Keratinocyte (primary cell): ENCODE measurements around the gene DLEC1. TPM values are rescaled to one million over a fixed set of nuclear protein-coding genes. Genes with fewer than 3 reads are reported as not detected.

Source experiments
- DNase-seq: peaks from one replicate; pipeline ENCODE4 v3.0.0-alpha.2; 2011; ENCODE audit warnings: low read depth, missing footprints, low spot score
- FAIRE-seq: peaks from 2 replicates; lab custom pipeline; 2011; peaks lifted over from hg19 to GRCh38; lab: Jason Lieb, UNC
- H2AFZ ChIP-seq: 2 replicates; pipeline ENCODE4 v1.6.0; 2012; ENCODE audit warnings: low read length, control low read depth, inconsistent platforms; ENCODE audit not compliant: control insufficient read depth
- H3K27ac ChIP-seq: 2 replicates; pipeline ENCODE4 v1.5.1; 2011; ENCODE audit warnings: low read length; ENCODE audit not compliant: control insufficient read depth, insufficient read depth
- H3K27me3 ChIP-seq: 3 replicates; pipeline ENCODE4 v1.6.0; 2011; ENCODE audit warnings: low read length; ENCODE audit not compliant: control insufficient read depth, insufficient read depth; ENCODE audit errors: extremely low read depth
- H3K36me3 ChIP-seq, 2 experiments: 2 replicates in 1 of 2; 3 replicates in 1 of 2; pipeline ENCODE4 v1.5.1; 2011; ENCODE audit warnings: low read length in 2 of 2, mild to moderate bottlenecking in 1 of 2; ENCODE audit not compliant: control insufficient read depth in 2 of 2, insufficient read depth in 2 of 2; ENCODE audit errors: extremely low read depth in 1 of 2
- H3K4me1 ChIP-seq: 3 replicates; pipeline ENCODE4 v1.5.1; 2011; ENCODE audit warnings: low read length; ENCODE audit not compliant: control insufficient read depth, insufficient read depth; ENCODE audit errors: extremely low read depth
- H3K4me2 ChIP-seq: 3 replicates; pipeline ENCODE4 v1.6.0; 2011; ENCODE audit warnings: low read depth, low read length; ENCODE audit not compliant: control insufficient read depth, insufficient read depth; ENCODE audit errors: extremely low read depth
- H3K4me3 ChIP-seq, 3 experiments: fragments of 200-600 bp in 1 of 3; sonication (generic) in 1 of 3; 2 replicates in 2 of 3; 3 replicates in 1 of 3; pipeline ENCODE4 v1.5.1; 2011 to 2016; ENCODE audit warnings: low read length in 3 of 3, mild to moderate bottlenecking in 3 of 3, control low read depth in 2 of 3, inconsistent platforms in 1 of 3, low read depth in 1 of 3, mixed read lengths in 1 of 3, mixed run types in 1 of 3, moderate library complexity in 1 of 3; ENCODE audit not compliant: control insufficient read depth in 2 of 3, insufficient read depth in 2 of 3; ENCODE audit errors: extremely low read depth in 1 of 3
- H3K79me2 ChIP-seq: 2 replicates; pipeline ENCODE4 v1.6.0; 2012; ENCODE audit warnings: low read length; ENCODE audit not compliant: control insufficient read depth, insufficient read depth
- H3K9ac ChIP-seq: 3 replicates; pipeline ENCODE4 v1.6.0; 2011; ENCODE audit warnings: low read length; ENCODE audit not compliant: control insufficient read depth, insufficient read depth; ENCODE audit errors: extremely low read depth
- H3K9me1 ChIP-seq: 3 replicates; pipeline ENCODE4 v1.6.0; 2011; ENCODE audit warnings: low read length; ENCODE audit not compliant: control insufficient read depth, insufficient read depth; ENCODE audit errors: extremely low read depth
- H3K9me3 ChIP-seq: 2 replicates; pipeline ENCODE4 v1.5.1; 2012; ENCODE audit warnings: low read depth, low read length; ENCODE audit not compliant: control insufficient read depth
- H4K20me1 ChIP-seq: 3 replicates; pipeline ENCODE4 v1.6.0; 2011; ENCODE audit warnings: low read length; ENCODE audit not compliant: control insufficient read depth, insufficient read depth; ENCODE audit errors: extremely low read depth
- CTCF ChIP-seq, 3 experiments: IDR thresholded peaks in 1 of 3; conservative IDR thresholded peaks in 1 of 3; optimal IDR thresholded peaks in 1 of 3; 2 replicates in 2 of 3; 3 replicates in 1 of 3; pipeline versions ENCODE3 to v1.5.1; 2011; ENCODE audit warnings: low read length in 3 of 3, mild to moderate bottlenecking in 3 of 3, moderate library complexity in 2 of 3, control low read depth in 1 of 3, inconsistent platforms in 1 of 3; ENCODE audit not compliant: insufficient read depth in 2 of 3; ENCODE audit errors: extremely low read depth in 1 of 3
- EZH2 ChIP-seq: IDR thresholded peaks from one replicate; pipeline ENCODE4 v1.6.1; 2012; ENCODE audit warnings: inconsistent platforms, mild to moderate bottlenecking, low read length, moderate library complexity
- dilution Hi-C: fragments of 300-500 bp; cut with MboI; formaldehyde crosslinking; loops from one replicate; pipeline ENCODE4 v1.7.0; 2020; ENCODE audit warnings: low sequenced_read_pairs; ENCODE audit not compliant: extremely low pct_ligation_motif_present
- polyA plus RNA-seq, 5 experiments: library from polyadenylated mRNA; depleted of rRNA in 3 of 5; stranded (reverse) in 3 of 5; stranded (forward) in 1 of 5; unstranded in 1 of 5; fragments of >200 nt; gene quantifications; 1 replicate in 1 of 5; 2 replicates in 3 of 5; 3 replicates in 1 of 5; pipeline versions ENCODE4 v1.2.1 to v1.2.3, GENCODE V29; 2011 to 2012; ENCODE audit warnings: missing spikeins in 2 of 5, low read depth in 1 of 5, low replicate concordance in 1 of 5

Gene DLEC1
- polyA plus RNA-seq, 1 donor (not counting 4 experiments of a cell fraction or from before 2014, with no cell fraction given) = not detected

GRCh38 chr3:38004415-38005075, 34.5 kb upstream of the DLEC1 start:
- Histone ChIP-seq H3K4me2 (no peak overlapping the region), H4K20me1 (no peaks in the 10 kb centered on the region), H3K36me3 (peaks cover 2 to 18% of the 10 kb centered on the region in 2 experiments), H3K4me3 (no peak overlapping the region), H3K79me2 (no peaks in the 10 kb centered on the region), H3K27me3 (no peaks in the 10 kb centered on the region), H3K9me1 (no peaks in the 10 kb centered on the region), H3K9me3 (no peaks in the 10 kb centered on the region), H3K9ac (no peak overlapping the region), H3K4me1 (peaks cover 8% of the 10 kb centered on the region), H3K27ac (no peak overlapping the region), H2AFZ (no peak overlapping the region)
- TF ChIP-seq EZH2 (no peak), CTCF (optimal IDR thresholded peaks at IDR 0.05 in 1 of 3, IDR thresholded peaks at IDR 0.05 in 1 of 3, conservative IDR thresholded peaks at IDR 0.05 in 1 of 3; ENCODE audit: extremely low read depth in 1 of 3, insufficient read depth in 2 of 3, low read length in 3 of 3) (peak in 2 of 3 experiments; percentile 79 to 90)
- FAIRE-seq = peak; percentile 89
- DNase-seq = no peak
- dilution Hi-C loops = no loop called here

GRCh38 chr3:38005076-38006020, 33.7 kb upstream of the DLEC1 start:
- H3K4me3 ChIP-seq = no peak overlapping the region
- peaks cover 8% of the 10 kb centered on the region for H3K4me1 ChIP-seq
- no peaks in the 10 kb centered on the region for H3K79me2 ChIP-seq
- no peaks in the 10 kb centered on the region for H3K9me3 ChIP-seq
- H4K20me1 ChIP-seq = no peaks in the 10 kb centered on the region
- FAIRE-seq = no peak
- H2AFZ ChIP-seq = no peak overlapping the region
- H3K27ac ChIP-seq = no peak overlapping the region
- dilution Hi-C loops = no loop called here
- no peak overlapping the region for H3K4me2 ChIP-seq
- H3K27me3 ChIP-seq = no peaks in the 10 kb centered on the region
- H3K9me1 ChIP-seq = no peaks in the 10 kb centered on the region
- no peak overlapping the region for H3K9ac ChIP-seq
- TF ChIP-seq CTCF (optimal IDR thresholded peaks at IDR 0.05 in 1 of 3, IDR thresholded peaks at IDR 0.05 in 1 of 3, conservative IDR thresholded peaks at IDR 0.05 in 1 of 3; ENCODE audit: extremely low read depth in 1 of 3, insufficient read depth in 2 of 3, low read length in 3 of 3) (no peak), EZH2 (no peak)
- DNase-seq = no peak
- H3K36me3 ChIP-seq = peaks cover 0 to 21% of the 10 kb centered on the region in 2 experiments
